ENCODE measurements around the gene CYYR1.
"Not testable (repeated sequence)": the region's sequence is repeated elsewhere in the genome, so short reads cannot be mapped to it uniquely, and the experiment has no call there.

CYYR1 gene

GRCh38 chr21:26470351-26471098 lies 102.6 kb downstream of the CYYR1 start:
- Histone ChIP-seq H3K9ac (ENCODE audit: insufficient read length) (no peak overlapping the region), H3K9me3 (ENCODE audit: low read depth, low read length) (no peaks in the 10 kb centered on the region), H3K27ac (no peak overlapping the region), H3K4me3 (no peak overlapping the region), H3K36me3 (ENCODE audit: insufficient read depth, low read length) (peaks cover 7% of the 10 kb centered on the region; the same call in 1 of the 2 replicates)
- no peak for DNase-seq (ENCODE audit: low read depth, low spot score)
- TF ChIP-seq FOXP2 (optimal IDR thresholded peaks at IDR 0.05; ENCODE audit: control extremely low read depth, extremely low read length, insufficient read depth), result no peak
- no peak for TF ChIP-seq POLR2AphosphoS5 (IDR thresholded peaks at IDR 0.05; ENCODE audit: borderline replicate concordance, low read depth, low read length)
- TF ChIP-seq EZH2 (IDR thresholded peaks at IDR 0.05), result no peak

DNA sequence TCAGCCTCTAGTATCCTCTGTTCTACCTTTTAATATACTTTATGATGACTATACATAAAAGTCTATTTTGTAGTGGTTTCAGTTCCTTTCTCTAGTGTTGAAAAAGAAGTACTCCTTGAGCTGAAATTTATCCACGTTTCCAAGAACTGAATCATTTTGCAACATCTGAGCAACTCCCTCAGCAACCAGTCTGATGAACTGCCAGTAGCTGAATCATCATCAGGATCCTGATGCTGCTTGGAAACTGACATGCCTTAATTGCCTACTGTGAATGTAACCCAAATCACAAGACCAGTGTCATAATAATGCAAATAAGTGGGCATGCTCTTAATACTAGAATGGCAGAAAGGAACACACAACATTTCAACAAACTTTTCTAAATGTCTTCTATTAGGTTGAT lies 103.3 kb downstream of the CYYR1 start:
- Histone ChIP-seq H3K36me3 (ENCODE audit: insufficient read depth, low read length) (peaks cover 7% of the 10 kb centered on the region; the same call in 1 of the 2 replicates), H3K4me3 (no peak overlapping the region), H3K9ac (ENCODE audit: insufficient read length) (no peak overlapping the region), H3K9me3 (ENCODE audit: low read depth, low read length) (no peaks in the 10 kb centered on the region), H3K27ac (no peak overlapping the region)
- no peak for DNase-seq (ENCODE audit: low read depth, low spot score)
- TF ChIP-seq EZH2 (IDR thresholded peaks at IDR 0.05) (no peak), FOXP2 (optimal IDR thresholded peaks at IDR 0.05; ENCODE audit: control extremely low read depth, extremely low read length, insufficient read depth) (no peak), POLR2AphosphoS5 (IDR thresholded peaks at IDR 0.05; ENCODE audit: borderline replicate concordance, low read depth, low read length) (no peak)

GRCh38 chr21:26465916-26466315 lies 107.2 kb downstream of the CYYR1 start:
- peaks cover 7% of the 10 kb centered on the region; the same call in 1 of the 2 replicates for H3K36me3 ChIP-seq (ENCODE audit: insufficient read depth, low read length)
- no peak overlapping the region for H3K27ac ChIP-seq
- H3K9me3 ChIP-seq (ENCODE audit: low read depth, low read length), result no peaks in the 10 kb centered on the region
- DNase-seq (ENCODE audit: low read depth, low spot score), result no peak
- no peak overlapping the region for H3K9ac ChIP-seq (ENCODE audit: insufficient read length)
- TF ChIP-seq FOXP2 (optimal IDR thresholded peaks at IDR 0.05; ENCODE audit: control extremely low read depth, extremely low read length, insufficient read depth) (no peak), EZH2 (IDR thresholded peaks at IDR 0.05) (no peak), POLR2AphosphoS5 (IDR thresholded peaks at IDR 0.05; ENCODE audit: borderline replicate concordance, low read depth, low read length) (no peak)
- H3K4me3 ChIP-seq, result no peak overlapping the region

- no peak overlapping the region for H3K27ac ChIP-seq
- no peak overlapping the region for H3K9ac ChIP-seq (ENCODE audit: insufficient read length)
- H3K4me3 ChIP-seq, result no peak overlapping the region
- no peak for TF ChIP-seq POLR2AphosphoS5 (IDR thresholded peaks at IDR 0.05; ENCODE audit: borderline replicate concordance, low read depth, low read length)
- no peaks in the 10 kb centered on the region for H3K9me3 ChIP-seq (ENCODE audit: low read depth, low read length)
- no peak for DNase-seq (ENCODE audit: low read depth, low spot score)
- no peaks in the 10 kb centered on the region for H3K36me3 ChIP-seq (ENCODE audit: insufficient read depth, low read length)
These were observed 111.6 kb downstream of the CYYR1 start for GRCh38 chr21:26461500-26461899.

DNA sequence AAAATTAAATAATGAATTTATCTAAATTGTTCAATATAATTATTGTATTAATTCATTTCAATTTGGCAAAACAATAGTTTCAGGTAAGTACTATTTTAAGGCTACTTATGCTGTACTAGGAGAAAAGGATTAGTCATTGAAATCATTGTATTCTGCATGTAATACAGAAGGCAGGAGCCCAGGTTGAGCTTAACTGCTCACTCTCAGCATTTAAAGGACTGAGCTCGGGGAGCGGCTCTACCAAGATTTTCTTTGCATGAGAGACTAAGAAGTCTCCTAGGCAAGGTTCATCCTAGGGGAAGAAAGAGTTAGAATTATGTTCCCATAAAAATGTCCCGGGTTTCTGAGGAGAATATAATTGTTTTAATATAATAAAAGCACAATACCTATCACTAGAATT lies 112.5 kb downstream of the CYYR1 start:
- Histone ChIP-seq H3K9me3 (ENCODE audit: low read depth, low read length) (no peaks in the 10 kb centered on the region), H3K27ac (no peak overlapping the region), H3K36me3 (ENCODE audit: insufficient read depth, low read length) (no peaks in the 10 kb centered on the region), H3K4me3 (no peak overlapping the region), H3K9ac (ENCODE audit: insufficient read length) (no peak overlapping the region)
- TF ChIP-seq FOXP2 (optimal IDR thresholded peaks at IDR 0.05; ENCODE audit: control extremely low read depth, extremely low read length, insufficient read depth), result no peak
- no peak for TF ChIP-seq POLR2AphosphoS5 (IDR thresholded peaks at IDR 0.05; ENCODE audit: borderline replicate concordance, low read depth, low read length)
- TF ChIP-seq EZH2 (IDR thresholded peaks at IDR 0.05), result no peak
- DNase-seq (ENCODE audit: low read depth, low spot score), result no peak

- not testable (repeated sequence) for H3K9ac ChIP-seq (ENCODE audit: insufficient read length); H3K4me3 ChIP-seq; H3K27ac ChIP-seq; H3K36me3 ChIP-seq (ENCODE audit: insufficient read depth, low read length); DNase-seq (ENCODE audit: low read depth, low spot score); H3K9me3 ChIP-seq (ENCODE audit: low read depth, low read length)
These were observed 114.2 kb downstream of the CYYR1 start for GRCh38 chr21:26458854-26459253.

DNA sequence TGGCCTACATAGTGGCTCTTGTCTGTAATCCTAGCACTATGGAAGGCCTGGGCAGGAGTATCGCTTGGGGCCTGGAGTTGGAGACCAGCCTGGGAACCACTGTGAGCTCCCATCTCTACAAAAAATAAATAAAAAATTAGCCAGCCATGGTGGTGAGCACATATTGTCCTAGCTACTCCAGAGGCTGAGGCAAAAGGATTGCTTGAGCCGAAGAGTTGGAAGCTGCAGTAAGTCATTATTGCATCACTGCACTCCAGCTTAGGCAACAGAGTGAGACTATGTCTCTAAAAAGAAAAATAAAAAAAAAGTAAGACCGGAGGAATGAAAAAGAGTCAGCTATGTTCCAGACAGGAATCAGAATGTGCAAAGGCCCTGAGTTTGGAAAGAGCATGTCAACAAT lies 115.3 kb downstream of the CYYR1 start:
- DNase-seq (ENCODE audit: low read depth, low spot score), result no peak

DNA sequence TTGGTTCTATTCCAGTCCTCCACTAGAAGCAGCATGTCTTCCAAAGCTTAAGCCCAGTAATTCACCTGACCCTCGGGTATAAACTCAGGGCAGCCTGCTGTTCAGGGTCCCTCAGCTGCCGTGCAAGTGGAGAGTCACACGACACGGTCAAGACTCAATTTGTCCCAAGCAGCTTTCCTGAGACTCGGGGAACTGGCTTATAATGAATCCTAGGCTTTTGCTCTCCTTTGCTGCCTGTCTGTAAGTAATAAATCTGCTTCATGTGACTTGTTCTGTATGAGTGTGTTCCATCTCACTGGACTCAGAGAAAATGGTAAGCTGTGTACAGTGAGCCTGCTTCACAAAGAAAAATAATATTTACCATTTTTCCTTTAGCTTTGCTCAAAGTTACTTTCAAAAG lies 119.8 kb downstream of the CYYR1 start:
- Histone ChIP-seq H3K36me3 (ENCODE audit: insufficient read depth, low read length) (no peaks in the 10 kb centered on the region), H3K9ac (ENCODE audit: insufficient read length) (no peak overlapping the region), H3K9me3 (ENCODE audit: low read depth, low read length) (no peaks in the 10 kb centered on the region), H3K4me3 (no peak overlapping the region), H3K27ac (no peak overlapping the region)
- TF ChIP-seq FOXP2 (optimal IDR thresholded peaks at IDR 0.05; ENCODE audit: control extremely low read depth, extremely low read length, insufficient read depth), result no peak
- TF ChIP-seq POLR2AphosphoS5 (IDR thresholded peaks at IDR 0.05; ENCODE audit: borderline replicate concordance, low read depth, low read length), result no peak
- TF ChIP-seq EZH2 (IDR thresholded peaks at IDR 0.05), result no peak
- no peak for DNase-seq (ENCODE audit: low read depth, low spot score)

More for the DNA sequence above, 115.3 kb downstream of the CYYR1 start:
- TF ChIP-seq FOXP2 (optimal IDR thresholded peaks at IDR 0.05; ENCODE audit: control extremely low read depth, extremely low read length, insufficient read depth) (no peak), EZH2 (IDR thresholded peaks at IDR 0.05) (no peak), POLR2AphosphoS5 (IDR thresholded peaks at IDR 0.05; ENCODE audit: borderline replicate concordance, low read depth, low read length) (no peak)
- Histone ChIP-seq H3K9me3 (ENCODE audit: low read depth, low read length) (no peaks in the 10 kb centered on the region), H3K36me3 (ENCODE audit: insufficient read depth, low read length) (no peaks in the 10 kb centered on the region), H3K9ac (ENCODE audit: insufficient read length) (no peak overlapping the region), H3K4me3 (no peak overlapping the region), H3K27ac (no peak overlapping the region)

GRCh38 chr21:26451081-26451740 lies 121.9 kb downstream of the CYYR1 start:
- Histone ChIP-seq H3K4me3 (no peak overlapping the region), H3K36me3 (ENCODE audit: insufficient read depth, low read length) (no peaks in the 10 kb centered on the region), H3K9me3 (ENCODE audit: low read depth, low read length) (no peaks in the 10 kb centered on the region), H3K9ac (ENCODE audit: insufficient read length) (no peak overlapping the region), H3K27ac (no peak overlapping the region)
- DNase-seq (ENCODE audit: low read depth, low spot score), result no peak
- TF ChIP-seq POLR2AphosphoS5 (IDR thresholded peaks at IDR 0.05; ENCODE audit: borderline replicate concordance, low read depth, low read length) (no peak), EZH2 (IDR thresholded peaks at IDR 0.05) (no peak)
